Stimulated activated CD4-positive, alpha-beta T cell treated with anti-CD3 and anti-CD28 coated beads, Interleukin-1b, Interleukin-23, amount 100 ng/mL, for 1 hour (primary cell): ENCODE results near the gene POFUT2.

Experiments
- DNase-seq, 2 donors: peaks; one replicate each; pipeline ENCODE4 v3.0.0-alpha.2; 2020; ENCODE audit warnings: low read depth in 2 of 2

Gene POFUT2

GRCh38 chr21:45225041-45225740 is 62.5 kb downstream of the POFUT2 start:
- no peak for DNase-seq

- DNase-seq, result peak in 1 of 2 donors; percentile 29
Measured at GRCh38 chr21:45224189-45224938, 63.3 kb downstream of the POFUT2 start.

- no peak for DNase-seq
Measured at GRCh38 chr21:45223236-45224185, 64.2 kb downstream of the POFUT2 start.

- DNase-seq, result no peak
Measured at GRCh38 chr21:45222001-45222400, 65.7 kb downstream of the POFUT2 start.

GRCh38 chr21:45220714-45221490 is 66.8 kb downstream of the POFUT2 start:
- no peak for DNase-seq

- no peak for DNase-seq
Measured at GRCh38 chr21:45220071-45220481, 67.6 kb downstream of the POFUT2 start.

GRCh38 chr21:45219517-45219916 is 68.2 kb downstream of the POFUT2 start:
- no peak for DNase-seq

GRCh38 chr21:45217010-45217409 is 70.7 kb downstream of the POFUT2 start:
- no peak for DNase-seq

GRCh38 chr21:45215213-45215612 is 72.5 kb downstream of the POFUT2 start:
- DNase-seq, result no peak
